ENCODE data around the gene THYN1.

Gene THYN1

GRCh38 chr11:134248910-134249480, 4.2 kb downstream of the THYN1 start:
- no peak for DNase-seq (ENCODE audit: low spot score)

GRCh38 chr11:134246678-134247077, 6.5 kb downstream of the THYN1 start:
- no peak for DNase-seq (ENCODE audit: low spot score)

- DNase-seq (ENCODE audit: low spot score) = no peak
These were observed 7.1 kb downstream of the THYN1 start for GRCh38 chr11:134246100-134246499.

GRCh38 chr11:134245434-134245833, 7.7 kb downstream of the THYN1 start:
- DNase-seq (ENCODE audit: low spot score) = no peak

GRCh38 chr11:134244593-134244992, 8.6 kb downstream of the THYN1 start:
- DNase-seq (ENCODE audit: low spot score) = no peak

GRCh38 chr11:134243913-134244312, 9.2 kb downstream of the THYN1 start:
- DNase-seq (ENCODE audit: low spot score) = no peak

- DNase-seq (ENCODE audit: low spot score) = no peak
These were observed 10.8 kb downstream of the THYN1 start for GRCh38 chr11:134242376-134242775.

- no peak for DNase-seq (ENCODE audit: low spot score)
These were observed 12.6 kb downstream of the THYN1 start for GRCh38 chr11:134240592-134240991.

GRCh38 chr11:134238956-134239355, 14.2 kb downstream of the THYN1 start:
- no peak for DNase-seq (ENCODE audit: low spot score)

GRCh38 chr11:134237557-134237922, 15.6 kb downstream of the THYN1 start:
- no peak for DNase-seq (ENCODE audit: low spot score)

GRCh38 chr11:134236834-134237556, 16.2 kb downstream of the THYN1 start:
- DNase-seq (ENCODE audit: low spot score) = no peak

GRCh38 chr11:134235399-134235798, 17.8 kb downstream of the THYN1 start:
- DNase-seq (ENCODE audit: low spot score) = no peak

GRCh38 chr11:134233729-134234179, 19.4 kb downstream of the THYN1 start:
- DNase-seq (ENCODE audit: low spot score) = no peak

- no peak for DNase-seq (ENCODE audit: low spot score)
These were observed 21.0 kb downstream of the THYN1 start for GRCh38 chr11:134231958-134232659.

- no peak for DNase-seq (ENCODE audit: low spot score)
These were observed 22.8 kb downstream of the THYN1 start for GRCh38 chr11:134230339-134230738.

- DNase-seq (ENCODE audit: low spot score) = no peak
These were observed 23.9 kb downstream of the THYN1 start for GRCh38 chr11:134229126-134229790.

- DNase-seq (ENCODE audit: low spot score) = no peak
These were observed 24.5 kb downstream of the THYN1 start for GRCh38 chr11:134228625-134229024.

- DNase-seq (ENCODE audit: low spot score) = no peak
These were observed 26.3 kb downstream of the THYN1 start for GRCh38 chr11:134226806-134227325.

- peak; percentile 81 for DNase-seq (ENCODE audit: low spot score)
These were observed 28.2 kb downstream of the THYN1 start for GRCh38 chr11:134224710-134225664.

GRCh38 chr11:134223836-134224709, 29.1 kb downstream of the THYN1 start, which contains the start of the genes NCAPD3 and VPS26B:
TSS of gene NCAPD3 (minus strand) at chr11:134223967. CDS start at chr11:134223926, 41 bp downstream.
TSS of gene VPS26B (plus strand) at chr11:134224671. CDS start at chr11:134225123, 452 bp downstream.
- peak; percentile 95 for DNase-seq (ENCODE audit: low spot score)
